ENCODE data around the gene LGALS12.

DNA sequence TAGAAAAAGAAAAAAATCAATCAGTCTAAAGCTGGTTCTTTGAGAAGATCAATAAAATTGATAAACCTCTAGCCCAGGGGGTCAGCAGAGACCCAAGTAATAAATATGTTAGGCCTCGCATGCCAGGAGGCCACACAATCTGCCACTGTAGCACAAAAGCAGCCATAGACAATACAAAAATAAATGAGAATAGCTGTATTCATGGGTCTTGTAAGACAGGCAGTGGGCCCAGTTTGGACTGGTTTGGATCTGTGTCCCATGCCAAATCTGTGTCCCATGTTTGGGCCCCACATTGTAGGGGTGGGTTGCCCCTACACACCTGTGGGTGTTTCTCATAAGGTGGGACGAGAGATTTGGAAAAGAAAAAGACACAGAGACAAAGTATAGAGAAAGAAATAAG is 24.1 kb downstream of the LGALS12 start:
- TF ChIP-seq CTCF (IDR thresholded peaks at IDR 0.05): no peak
- TF ChIP-seq POLR2A (IDR thresholded peaks at IDR 0.05): no peak

Measured in heart left ventricle (tissue), 13 donors.